Fibroblast of lung (primary cell): ENCODE measurements around the gene KIF16B. TPM values are rescaled to one million over a fixed set of nuclear protein-coding genes. Genes with fewer than 3 reads are reported as not detected.
A peak's percentile ranks its signal among the peaks of the same experiment; 100 is the strongest.

Source experiments
- DNase-seq, 2 donors: peaks; one replicate each; pipeline versions ENCODE4 v3.0.0 to v3.0.0-alpha.2; 2010; ENCODE audit warnings: low read depth in 2 of 2
- H2AFZ ChIP-seq: 2 replicates; pipeline ENCODE4 v1.5.1; 2012; ENCODE audit warnings: low read length, control low read depth, inconsistent platforms
- H3K27ac ChIP-seq: 2 replicates; pipeline ENCODE4 v1.5.1; 2011; ENCODE audit warnings: low read length, control low read depth; ENCODE audit not compliant: insufficient read depth
- H3K27me3 ChIP-seq: 2 replicates; pipeline ENCODE4 v1.5.1; 2011; ENCODE audit warnings: mild to moderate bottlenecking, low read length; ENCODE audit not compliant: control insufficient read depth, insufficient read depth
- H3K36me3 ChIP-seq: 2 replicates; pipeline ENCODE4 v1.5.1; 2011; ENCODE audit warnings: low read length; ENCODE audit not compliant: control insufficient read depth, insufficient read depth
- H3K4me1 ChIP-seq: 2 replicates; pipeline ENCODE4 v1.5.1; 2011; ENCODE audit warnings: low read length; ENCODE audit not compliant: control insufficient read depth, insufficient read depth; ENCODE audit errors: extremely low read depth
- H3K4me2 ChIP-seq: 2 replicates; pipeline ENCODE4 v1.5.1; 2011; ENCODE audit warnings: low read length, control low read depth; ENCODE audit not compliant: insufficient read depth; ENCODE audit errors: extremely low read depth
- H3K4me3 ChIP-seq, 4 experiments: fragments of 200-600 bp in 1 of 4; sonication (generic) in 1 of 4; replicated peaks in 1 of 4; 2 replicates each; pipeline ENCODE4 v1.5.1; 2011 to 2016; ENCODE audit warnings: low read length in 4 of 4, low read depth in 3 of 4, mild to moderate bottlenecking in 3 of 4, control low read depth in 2 of 4, inconsistent platforms in 1 of 4, mixed read lengths in 1 of 4; ENCODE audit not compliant: insufficient read depth in 1 of 4; ENCODE audit errors: control extremely low read depth in 1 of 4
- H3K79me2 ChIP-seq: 2 replicates; pipeline ENCODE4 v1.5.1; 2012; ENCODE audit warnings: mild to moderate bottlenecking, low read length, inconsistent platforms; ENCODE audit not compliant: control insufficient read depth, insufficient read depth
- H3K9ac ChIP-seq: 2 replicates; pipeline ENCODE4 v1.5.1; 2011; ENCODE audit warnings: mild to moderate bottlenecking, low read length, control low read depth; ENCODE audit not compliant: insufficient read depth
- H3K9me3 ChIP-seq: 2 replicates; pipeline ENCODE4 v1.5.1; 2012; ENCODE audit warnings: low read depth, low read length; ENCODE audit not compliant: control insufficient read depth, insufficient read depth
- H4K20me1 ChIP-seq: 2 replicates; pipeline ENCODE4 v1.5.1; 2011; ENCODE audit warnings: low read length; ENCODE audit not compliant: control insufficient read depth, insufficient read depth; ENCODE audit errors: extremely low read depth
- EZH2 ChIP-seq: IDR thresholded peaks from 2 replicates; pipeline ENCODE4 v1.5.1; 2012; ENCODE audit warnings: low read length, control low read depth, mild to moderate bottlenecking; ENCODE audit errors: missing control alignments
- polyA plus RNA-seq, 2 donors: library from polyadenylated mRNA; depleted of rRNA in 1 of 2; stranded (reverse) in 1 of 2; unstranded in 1 of 2; fragments of >200 nt; gene quantifications; 2 replicates each; pipeline ENCODE4 v1.2.1, GENCODE V29; 2011 to 2012; ENCODE audit warnings: missing spikeins in 1 of 2
- total RNA-seq: library from RNA; depleted of rRNA; stranded (reverse); fragments of >200 nt; gene quantifications from 2 replicates; pipeline ENCODE4 v1.2.1, GENCODE V29; 2014
- TF ChIP-seq, protein P1 (sequence below), 2 donors: IDR thresholded peaks in 1 of 2; conservative IDR thresholded peaks in 1 of 2; 1 replicate in 1 of 2; 2 replicates in 1 of 2; pipeline ENCODE4 v1.5.1; 2011 to 2012; ENCODE audit warnings: low read length in 2 of 2, control low read depth in 1 of 2, inconsistent platforms in 1 of 2, low read depth in 1 of 2, mild to moderate bottlenecking in 1 of 2

KIF16B gene
- total and polyA plus RNA-seq, 2 donors (not counting 1 experiment from before 2014, with no cell fraction given), result 7.7 to 17.3 TPM

DNA sequence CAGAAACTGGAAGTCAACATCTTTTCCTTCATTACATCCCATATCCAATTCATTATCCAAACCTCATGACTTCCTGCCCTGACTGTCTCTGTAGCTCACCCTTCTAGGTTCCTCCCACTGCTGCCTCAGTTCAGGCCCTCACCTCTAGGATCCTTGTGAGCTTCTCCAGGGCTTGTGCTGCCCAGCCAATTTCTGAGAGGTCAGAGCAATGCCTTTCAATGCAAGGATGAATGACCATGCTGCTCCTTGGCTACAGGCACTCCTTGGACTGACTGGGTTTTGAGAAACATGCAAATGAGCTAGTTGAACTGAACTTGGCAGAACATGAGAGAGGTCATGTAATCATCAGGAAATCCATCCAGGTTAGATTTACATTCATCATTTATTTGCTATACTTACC is 173.4 kb downstream of the KIF16B start:
- Histone ChIP-seq H3K27ac (no peak overlapping the region), H3K4me3 (no peak overlapping the region), H3K4me1 (no peaks in the 10 kb centered on the region), H3K79me2 (no peaks in the 10 kb centered on the region), H3K4me2 (no peak overlapping the region), H3K9me3 (no peaks in the 10 kb centered on the region), H3K9ac (no peak overlapping the region), H3K36me3 (no peaks in the 10 kb centered on the region), H4K20me1 (no peaks in the 10 kb centered on the region), H3K27me3 (no peaks in the 10 kb centered on the region), H2AFZ (no peak overlapping the region)
- TF ChIP-seq, protein P1, sequence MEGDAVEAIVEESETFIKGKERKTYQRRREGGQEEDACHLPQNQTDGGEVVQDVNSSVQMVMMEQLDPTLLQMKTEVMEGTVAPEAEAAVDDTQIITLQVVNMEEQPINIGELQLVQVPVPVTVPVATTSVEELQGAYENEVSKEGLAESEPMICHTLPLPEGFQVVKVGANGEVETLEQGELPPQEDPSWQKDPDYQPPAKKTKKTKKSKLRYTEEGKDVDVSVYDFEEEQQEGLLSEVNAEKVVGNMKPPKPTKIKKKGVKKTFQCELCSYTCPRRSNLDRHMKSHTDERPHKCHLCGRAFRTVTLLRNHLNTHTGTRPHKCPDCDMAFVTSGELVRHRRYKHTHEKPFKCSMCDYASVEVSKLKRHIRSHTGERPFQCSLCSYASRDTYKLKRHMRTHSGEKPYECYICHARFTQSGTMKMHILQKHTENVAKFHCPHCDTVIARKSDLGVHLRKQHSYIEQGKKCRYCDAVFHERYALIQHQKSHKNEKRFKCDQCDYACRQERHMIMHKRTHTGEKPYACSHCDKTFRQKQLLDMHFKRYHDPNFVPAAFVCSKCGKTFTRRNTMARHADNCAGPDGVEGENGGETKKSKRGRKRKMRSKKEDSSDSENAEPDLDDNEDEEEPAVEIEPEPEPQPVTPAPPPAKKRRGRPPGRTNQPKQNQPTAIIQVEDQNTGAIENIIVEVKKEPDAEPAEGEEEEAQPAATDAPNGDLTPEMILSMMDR (conservative IDR thresholded peaks at IDR 0.05 in 1 of 2, IDR thresholded peaks at IDR 0.05 in 1 of 2; ENCODE audit: low read depth in 1 of 2, low read length in 2 of 2), result no peak
- TF ChIP-seq EZH2, result no peak
- DNase-seq, result no peak

DNA sequence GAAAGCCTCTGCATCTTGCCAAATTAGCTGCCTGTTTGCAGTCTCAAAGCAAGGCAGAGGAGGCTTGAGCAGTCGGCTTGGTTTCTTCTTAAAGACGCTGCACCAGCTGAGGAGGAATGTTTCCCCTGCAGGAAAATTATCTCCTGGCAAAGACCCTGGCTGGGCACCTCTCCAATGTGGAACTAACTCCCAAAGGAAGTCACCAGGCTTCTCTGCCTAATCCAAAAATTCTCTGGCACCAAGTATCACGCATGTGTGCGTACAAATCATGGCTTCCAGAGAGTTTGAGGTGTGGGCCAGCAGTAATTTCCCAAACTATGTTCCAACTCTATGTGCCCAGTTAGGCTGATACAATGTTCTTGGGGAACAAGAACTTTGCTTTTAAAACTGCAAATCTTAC is 176.2 kb downstream of the KIF16B start:
- peak; percentile 26 to 27 for DNase-seq
- Histone ChIP-seq H3K4me2 (no peak overlapping the region), H3K27me3 (no peaks in the 10 kb centered on the region)

DNA sequence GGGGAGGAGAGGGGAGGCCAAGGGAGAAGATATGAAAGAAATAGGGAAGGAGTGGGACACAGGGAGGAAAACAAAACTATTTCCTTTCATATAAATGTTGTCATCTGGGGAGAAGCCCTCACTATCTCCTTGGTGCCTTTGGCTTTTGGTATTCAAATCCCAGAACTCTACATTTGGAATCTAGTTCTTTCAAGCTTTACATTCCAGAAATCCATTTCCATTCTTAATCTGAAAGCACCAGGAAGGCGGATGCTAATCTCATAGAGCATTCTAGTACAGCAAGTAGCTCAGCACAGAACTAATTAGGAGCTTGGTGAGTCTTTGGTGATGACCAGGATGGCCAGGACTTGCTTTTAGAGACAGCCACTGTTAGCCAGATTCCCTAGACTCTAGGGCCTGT is 177.9 kb downstream of the KIF16B start:
- Histone ChIP-seq H2AFZ (no peak overlapping the region), H3K36me3 (no peaks in the 10 kb centered on the region), H3K27ac (no peak overlapping the region), H3K4me2 (no peak overlapping the region), H3K9ac (no peak overlapping the region), H3K79me2 (no peaks in the 10 kb centered on the region), H3K27me3 (no peaks in the 10 kb centered on the region), H4K20me1 (no peaks in the 10 kb centered on the region), H3K4me1 (no peaks in the 10 kb centered on the region), H3K9me3 (no peaks in the 10 kb centered on the region), H3K4me3 (no peak overlapping the region)
- DNase-seq, result no peak
- no peak for TF ChIP-seq EZH2
- TF ChIP-seq, protein P1 (conservative IDR thresholded peaks at IDR 0.05 in 1 of 2, IDR thresholded peaks at IDR 0.05 in 1 of 2; ENCODE audit: low read depth in 1 of 2, low read length in 2 of 2), result no peak

More for the DNA sequence above, 176.2 kb downstream of the KIF16B start:
- no peak overlapping the region for H3K4me3 ChIP-seq
- H3K36me3 ChIP-seq, result no peaks in the 10 kb centered on the region
- no peaks in the 10 kb centered on the region for H3K9me3 ChIP-seq
- H3K9ac ChIP-seq, result no peak overlapping the region
- H3K79me2 ChIP-seq, result no peaks in the 10 kb centered on the region
- no peak overlapping the region for H3K27ac ChIP-seq
- no peak for TF ChIP-seq EZH2
- TF ChIP-seq, protein P1 (conservative IDR thresholded peaks at IDR 0.05 in 1 of 2, IDR thresholded peaks at IDR 0.05 in 1 of 2; ENCODE audit: low read depth in 1 of 2, low read length in 2 of 2), result no peak
- no peaks in the 10 kb centered on the region for H3K4me1 ChIP-seq
- no peaks in the 10 kb centered on the region for H4K20me1 ChIP-seq
- H2AFZ ChIP-seq, result no peak overlapping the region
